Activated CD8-positive, alpha-beta memory T cell treated with anti-CD3 and anti-CD28 coated beads, Interleukin-2, amount 50 U/mL, for 1 hour (primary cell): Measurements from ENCODE around the gene UPF2.

ENCODE experiments used
- DNase-seq: peaks from one replicate; pipeline ENCODE4 v3.0.0-alpha.2; 2020; ENCODE audit errors: extremely low read depth

The UPF2 gene

DNA sequence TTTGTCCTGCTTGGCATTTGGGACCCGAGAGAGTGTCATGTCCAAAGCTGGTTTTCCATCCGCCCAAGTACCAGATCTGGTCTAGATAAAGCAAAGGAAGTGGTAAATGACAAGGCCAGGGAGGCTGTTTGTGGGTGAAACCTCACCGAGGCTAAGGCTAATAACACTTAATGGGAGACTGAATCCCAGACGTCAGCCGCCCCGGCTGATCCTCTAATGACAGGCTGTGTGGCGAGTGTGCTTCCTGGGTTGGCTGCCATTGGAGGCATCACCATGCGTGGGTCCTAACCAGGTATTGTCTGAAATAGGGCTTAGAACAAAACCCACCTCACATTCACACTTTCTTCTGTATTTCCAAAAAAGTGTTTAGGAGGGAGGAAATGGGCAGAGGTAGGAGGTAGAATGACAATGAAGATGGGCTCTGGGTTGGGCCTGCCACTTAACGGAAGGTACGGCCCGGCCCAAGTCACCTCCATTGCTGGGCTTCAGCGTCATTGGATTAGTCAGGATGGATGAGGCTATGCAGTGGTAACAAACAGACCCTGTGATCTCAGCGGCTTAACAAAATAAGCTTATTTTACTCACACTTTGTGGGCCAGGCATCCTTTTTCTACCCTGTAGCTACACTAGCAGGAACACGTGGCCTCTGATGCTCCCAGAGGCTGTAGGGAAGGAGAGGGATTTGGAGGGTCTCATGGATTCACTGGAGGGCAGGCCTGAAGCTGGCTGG lies 159.8 kb downstream of the UPF2 start:
- DNase-seq: no peak

DNA sequence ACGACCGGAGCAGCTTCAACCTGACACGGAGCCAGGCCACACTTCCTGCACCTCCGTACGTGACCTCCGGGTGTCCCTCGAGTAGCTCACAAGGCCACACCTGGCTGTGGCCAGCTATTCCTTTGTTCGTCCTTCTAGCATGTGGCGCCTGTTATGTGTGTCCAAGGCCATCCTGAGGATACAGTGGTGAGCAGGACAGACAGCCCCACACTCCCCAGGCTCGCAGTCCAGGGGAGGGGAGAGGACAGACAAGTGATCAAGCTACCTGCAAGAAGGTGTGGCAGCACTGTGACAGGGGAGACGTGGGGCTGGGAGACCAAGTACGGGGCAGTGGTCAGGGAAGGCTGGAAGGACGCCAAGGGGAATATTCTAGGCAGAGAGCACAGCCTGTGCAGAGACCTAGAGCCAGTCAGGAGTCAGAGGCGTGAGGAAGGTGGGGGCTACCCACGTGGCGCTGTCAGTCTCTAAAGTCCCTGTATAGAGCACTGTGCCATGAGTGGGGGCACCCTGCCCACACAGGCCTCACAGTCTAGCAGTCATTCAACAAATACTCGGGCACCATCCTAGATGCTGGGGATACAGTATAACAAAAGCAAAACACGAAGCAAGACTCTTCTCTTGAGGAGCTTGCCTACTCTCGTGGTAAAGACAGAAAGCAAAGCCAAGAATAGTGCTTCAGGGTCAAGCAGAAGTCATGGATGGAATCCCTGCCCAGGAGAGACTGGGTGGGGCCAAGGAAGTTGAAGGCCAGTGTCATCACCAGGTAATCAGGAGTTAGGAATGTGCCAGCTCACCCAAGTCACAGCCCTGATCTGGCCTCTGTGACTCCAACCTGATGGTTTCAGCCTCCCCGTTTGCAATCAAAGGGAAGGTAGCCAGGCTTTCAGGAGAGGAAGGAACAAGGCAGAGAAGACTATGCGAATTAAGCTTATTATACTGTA lies 160.9 kb downstream of the UPF2 start:
- no peak for DNase-seq

- DNase-seq: no peak
Observed at GRCh38 chr10:11881030-11881476, 161.6 kb downstream of the UPF2 start.

DNA sequence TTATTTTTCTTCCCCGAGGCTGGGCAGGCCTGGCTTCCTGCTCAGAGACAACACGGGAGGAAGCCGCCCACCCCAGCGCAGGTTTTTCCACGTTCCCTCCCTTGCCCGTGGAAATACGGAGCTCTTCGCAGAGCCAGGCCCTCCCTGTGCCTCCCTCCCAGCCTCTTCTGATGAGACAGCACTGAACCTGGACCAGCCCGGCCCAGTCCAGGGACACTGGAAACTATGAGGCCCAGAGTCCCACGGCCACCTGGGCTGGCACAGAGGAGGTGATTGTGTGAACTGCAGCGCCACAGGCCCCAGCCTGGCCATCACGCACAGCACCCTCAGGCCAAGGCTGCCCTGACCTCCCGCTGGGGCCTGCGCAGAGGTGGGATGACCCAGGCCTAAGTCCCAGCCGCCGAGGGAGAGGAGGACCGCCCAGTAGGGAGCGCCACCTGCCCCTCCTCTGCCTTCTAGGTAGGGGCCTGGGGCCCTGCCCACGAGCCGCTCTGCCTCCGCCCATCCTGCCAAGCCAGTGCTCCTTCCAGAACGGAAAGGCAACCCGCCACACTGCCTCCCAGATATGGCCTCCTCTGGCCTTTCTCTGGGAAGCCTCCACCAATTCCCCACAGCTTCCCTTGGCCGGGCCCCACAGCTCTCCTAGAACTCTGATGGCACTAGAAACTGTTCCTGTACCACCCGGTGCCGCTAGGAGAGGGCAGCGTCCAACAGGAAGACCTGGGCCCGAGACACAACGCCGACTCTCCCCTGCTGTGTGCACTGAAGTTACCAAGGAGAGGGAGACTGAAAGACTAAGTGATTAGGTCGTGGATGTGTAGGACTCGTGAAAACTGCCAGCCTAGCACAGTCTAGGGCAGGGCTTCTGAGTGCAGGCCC lies 162.2 kb downstream of the UPF2 start:
- DNase-seq: no peak

DNA sequence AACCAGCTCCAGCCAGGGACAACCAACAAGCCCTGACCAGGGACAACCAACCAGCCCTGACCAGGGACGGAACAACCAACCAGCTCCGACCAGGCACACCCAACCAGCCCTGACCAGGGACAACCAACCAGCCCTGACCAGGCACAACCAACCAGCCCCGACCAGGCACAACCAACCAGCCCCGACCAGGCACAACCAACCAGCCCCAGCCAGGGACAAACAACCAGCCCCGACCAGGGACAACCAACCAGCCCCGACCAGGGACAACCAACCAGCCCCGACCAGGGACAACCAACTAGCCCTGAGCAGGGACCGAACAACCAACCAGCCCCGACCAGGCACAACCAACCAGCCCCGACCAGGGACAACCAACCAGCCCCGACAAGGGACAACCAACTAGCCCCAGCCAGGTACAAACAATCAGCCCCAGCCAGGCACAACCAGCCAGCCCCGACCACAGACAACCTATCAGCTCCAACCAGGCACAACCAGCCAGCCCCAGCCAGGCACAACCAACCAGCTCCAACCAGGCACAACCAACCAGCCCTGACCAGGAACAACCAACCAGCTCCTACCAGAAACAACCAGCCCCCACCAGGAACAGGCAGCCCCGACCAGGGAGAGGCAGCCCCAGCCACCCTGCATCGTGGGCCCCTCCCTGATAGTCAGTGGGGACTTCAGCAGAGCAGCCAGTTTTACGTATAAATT lies 163.1 kb downstream of the UPF2 start:
- DNase-seq: no peak

- no peak for DNase-seq
Observed at GRCh38 chr10:11878776-11879175, 163.8 kb downstream of the UPF2 start.

DNA sequence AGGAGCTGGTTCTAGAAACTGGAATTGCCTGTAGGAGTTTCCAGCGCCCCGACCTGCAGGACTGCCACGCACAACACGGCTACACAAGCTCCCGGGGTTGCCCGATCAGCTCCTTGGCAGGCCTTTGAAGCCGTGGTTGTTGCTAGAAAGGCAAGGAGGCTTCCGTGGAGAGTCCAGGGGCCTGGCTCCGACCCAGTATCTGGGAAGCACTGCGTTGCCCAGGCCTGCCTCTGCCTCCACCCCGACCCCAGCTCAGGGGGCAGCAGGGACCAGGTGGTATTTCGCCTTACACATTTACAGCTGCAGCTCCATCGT lies 165.1 kb downstream of the UPF2 start:
- DNase-seq: no peak

GRCh38 chr10:11876805-11877590 lies 165.6 kb downstream of the UPF2 start:
- DNase-seq: no peak

GRCh38 chr10:11876324-11876723 lies 166.3 kb downstream of the UPF2 start:
- no peak for DNase-seq

DNA sequence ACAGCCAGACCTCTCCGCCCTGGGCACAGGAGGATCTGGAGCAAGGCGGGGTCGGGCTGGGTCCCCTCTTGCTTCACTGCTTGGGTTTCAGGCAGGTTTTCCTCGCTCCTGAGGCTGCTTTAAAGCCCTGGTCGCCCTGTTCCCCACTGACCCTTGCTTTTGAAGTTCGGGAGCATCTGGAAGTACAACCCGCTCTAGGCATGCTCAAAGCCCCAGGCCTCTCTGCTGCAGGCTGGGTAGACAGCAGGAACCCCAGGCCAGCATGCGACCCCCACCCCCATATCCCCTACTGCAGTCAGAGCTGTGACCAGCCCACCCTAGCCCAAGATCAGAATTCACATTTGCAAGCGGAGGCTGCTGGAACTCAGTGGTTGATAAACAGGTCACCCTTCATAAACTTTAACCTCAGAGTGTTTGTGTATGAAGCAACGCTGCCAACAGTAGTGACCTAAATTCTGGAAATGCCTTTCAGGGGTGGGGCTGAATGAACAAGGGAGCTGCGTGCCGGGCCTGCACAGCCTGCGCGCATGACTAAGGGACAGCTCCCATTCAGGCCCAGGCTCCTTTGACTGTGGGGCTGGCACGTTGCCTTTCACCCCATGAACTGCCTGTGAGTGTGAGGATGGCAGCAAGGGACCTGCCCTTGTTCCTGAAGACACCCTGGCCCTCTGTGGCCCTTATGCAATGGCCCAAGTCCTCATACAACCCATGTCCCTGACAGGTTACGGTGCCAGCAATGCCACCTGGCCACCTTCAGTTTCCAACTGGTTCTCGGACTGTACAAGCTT lies 166.9 kb downstream of the UPF2 start:
- DNase-seq: no peak

DNA sequence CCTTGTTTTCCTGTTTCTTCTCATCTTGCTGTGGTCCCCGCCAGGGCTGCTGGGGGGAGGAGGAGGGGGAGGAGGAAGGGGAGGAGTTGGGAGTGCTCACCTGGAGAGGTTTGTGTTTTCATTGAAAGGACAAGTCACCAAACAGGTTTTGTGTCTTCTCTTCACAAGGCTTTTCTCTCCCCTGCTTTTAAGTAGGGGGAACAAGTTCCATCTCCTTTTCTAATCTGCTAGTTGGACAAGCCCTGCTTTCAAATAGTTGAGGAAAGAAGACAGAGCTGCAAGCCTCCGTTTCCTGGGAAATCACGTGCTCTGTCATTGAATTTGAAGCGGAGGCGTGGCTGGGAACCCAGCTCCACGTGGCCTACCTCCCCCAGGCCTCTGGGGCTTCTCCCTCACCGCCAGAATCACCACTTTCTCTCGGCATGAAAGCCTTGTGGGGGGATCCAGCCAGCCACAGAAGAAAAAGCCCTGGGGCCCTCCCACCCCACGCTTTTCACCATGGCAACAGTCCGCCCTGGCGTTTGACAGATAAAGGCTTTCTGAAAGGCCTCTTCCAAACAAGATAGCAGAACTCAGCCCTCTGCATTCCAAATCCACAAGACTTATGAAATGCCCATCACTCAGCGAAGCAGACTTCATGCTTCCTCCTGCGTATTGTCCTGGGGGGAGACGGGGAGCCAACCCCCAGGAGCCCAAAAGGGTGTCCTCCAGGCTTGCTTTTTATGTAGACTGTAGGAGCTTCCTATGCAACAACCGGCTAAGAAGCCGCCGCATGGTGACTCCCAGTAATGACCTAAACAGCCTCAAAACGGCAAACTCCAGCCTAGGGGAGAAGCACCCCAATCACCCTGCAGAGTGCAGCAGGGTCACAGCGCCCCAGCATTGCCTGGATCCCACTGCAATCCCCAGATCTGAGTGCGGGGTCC lies 167.8 kb downstream of the UPF2 start:
- no peak for DNase-seq

DNA sequence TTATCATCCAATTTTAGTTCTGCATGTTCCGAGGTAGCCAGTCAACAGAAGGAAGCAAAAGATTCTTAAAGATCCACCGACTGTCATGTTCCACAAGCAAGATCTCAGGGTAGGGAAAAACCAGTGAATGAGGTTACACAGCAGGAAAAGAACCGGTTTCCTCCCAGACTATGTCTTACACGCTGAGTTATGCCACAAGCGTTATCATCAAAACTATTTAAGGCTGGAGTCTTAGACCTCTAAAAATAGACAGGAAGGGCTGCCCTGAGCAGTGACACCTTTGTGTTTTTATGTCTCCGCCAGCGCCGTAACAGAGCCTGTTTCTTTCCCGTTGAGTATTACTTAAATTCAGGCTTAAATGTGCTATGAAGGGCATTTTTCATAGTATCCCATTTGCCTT lies 171.1 kb downstream of the UPF2 start:
- no peak for DNase-seq

GRCh38 chr10:11870900-11871400 lies 171.7 kb downstream of the UPF2 start:
- DNase-seq: no peak

GRCh38 chr10:11870461-11870780 lies 172.2 kb downstream of the UPF2 start:
- DNase-seq: no peak
